ENCODE data around the gene PTPRD.

GRCh38 chr9:9284201-9284600 is 1328.6 kb downstream of the PTPRD start:
- no peak for TF ChIP-seq POLR2A (IDR thresholded peaks at IDR 0.05)
- TF ChIP-seq, protein P1, sequence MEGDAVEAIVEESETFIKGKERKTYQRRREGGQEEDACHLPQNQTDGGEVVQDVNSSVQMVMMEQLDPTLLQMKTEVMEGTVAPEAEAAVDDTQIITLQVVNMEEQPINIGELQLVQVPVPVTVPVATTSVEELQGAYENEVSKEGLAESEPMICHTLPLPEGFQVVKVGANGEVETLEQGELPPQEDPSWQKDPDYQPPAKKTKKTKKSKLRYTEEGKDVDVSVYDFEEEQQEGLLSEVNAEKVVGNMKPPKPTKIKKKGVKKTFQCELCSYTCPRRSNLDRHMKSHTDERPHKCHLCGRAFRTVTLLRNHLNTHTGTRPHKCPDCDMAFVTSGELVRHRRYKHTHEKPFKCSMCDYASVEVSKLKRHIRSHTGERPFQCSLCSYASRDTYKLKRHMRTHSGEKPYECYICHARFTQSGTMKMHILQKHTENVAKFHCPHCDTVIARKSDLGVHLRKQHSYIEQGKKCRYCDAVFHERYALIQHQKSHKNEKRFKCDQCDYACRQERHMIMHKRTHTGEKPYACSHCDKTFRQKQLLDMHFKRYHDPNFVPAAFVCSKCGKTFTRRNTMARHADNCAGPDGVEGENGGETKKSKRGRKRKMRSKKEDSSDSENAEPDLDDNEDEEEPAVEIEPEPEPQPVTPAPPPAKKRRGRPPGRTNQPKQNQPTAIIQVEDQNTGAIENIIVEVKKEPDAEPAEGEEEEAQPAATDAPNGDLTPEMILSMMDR (IDR thresholded peaks at IDR 0.05) = no peak

All from thyroid gland (tissue), 4 donors.